Keratinocyte (primary cell): ENCODE results near the gene PTPRN2.

Experiments
- CTCF ChIP-seq, 3 experiments: IDR thresholded peaks in 1 of 3; conservative IDR thresholded peaks in 1 of 3; optimal IDR thresholded peaks in 1 of 3; 2 replicates in 2 of 3; 3 replicates in 1 of 3; pipeline versions ENCODE3 to v1.5.1; 2011; ENCODE audit warnings: low read length in 3 of 3, mild to moderate bottlenecking in 3 of 3, moderate library complexity in 2 of 3, control low read depth in 1 of 3, inconsistent platforms in 1 of 3; ENCODE audit not compliant: insufficient read depth in 2 of 3; ENCODE audit errors: extremely low read depth in 1 of 3
- EZH2 ChIP-seq: IDR thresholded peaks from one replicate; pipeline ENCODE4 v1.6.1; 2012; ENCODE audit warnings: inconsistent platforms, mild to moderate bottlenecking, low read length, moderate library complexity

GRCh38 chr7:157786375-157787274 is 801.0 kb downstream of the PTPRN2 start:
- TF ChIP-seq CTCF (optimal IDR thresholded peaks at IDR 0.05 in 1 of 3, IDR thresholded peaks at IDR 0.05 in 1 of 3, conservative IDR thresholded peaks at IDR 0.05 in 1 of 3; ENCODE audit: extremely low read depth in 1 of 3, insufficient read depth in 2 of 3, low read length in 3 of 3) (no peak), EZH2 (no peak)
